Rectal smooth muscle tissue (tissue), 1 donor: ENCODE data around the gene CLDN22.

Experiments used
- H3K27ac ChIP-seq: one replicate; pipeline ENCODE4 v1.7.0; 2013; ENCODE audit warnings: low read depth, low read length, inconsistent platforms
- H3K27me3 ChIP-seq: one replicate; pipeline ENCODE4 v1.7.0; 2013; ENCODE audit warnings: low read length; ENCODE audit not compliant: control insufficient read depth, insufficient read depth
- H3K36me3 ChIP-seq: one replicate; pipeline ENCODE4 v1.7.0; 2013; ENCODE audit warnings: low read length; ENCODE audit not compliant: control insufficient read depth, insufficient read depth
- H3K4me1 ChIP-seq: one replicate; pipeline ENCODE4 v1.7.0; 2013; ENCODE audit warnings: low read length; ENCODE audit not compliant: control insufficient read depth, insufficient read depth
- H3K4me3 ChIP-seq: one replicate; pipeline ENCODE4 v1.7.0; 2013; ENCODE audit warnings: low read length
- H3K9ac ChIP-seq: one replicate; pipeline ENCODE4 v1.7.0; 2013; ENCODE audit warnings: low read length

The CLDN22 gene

DNA sequence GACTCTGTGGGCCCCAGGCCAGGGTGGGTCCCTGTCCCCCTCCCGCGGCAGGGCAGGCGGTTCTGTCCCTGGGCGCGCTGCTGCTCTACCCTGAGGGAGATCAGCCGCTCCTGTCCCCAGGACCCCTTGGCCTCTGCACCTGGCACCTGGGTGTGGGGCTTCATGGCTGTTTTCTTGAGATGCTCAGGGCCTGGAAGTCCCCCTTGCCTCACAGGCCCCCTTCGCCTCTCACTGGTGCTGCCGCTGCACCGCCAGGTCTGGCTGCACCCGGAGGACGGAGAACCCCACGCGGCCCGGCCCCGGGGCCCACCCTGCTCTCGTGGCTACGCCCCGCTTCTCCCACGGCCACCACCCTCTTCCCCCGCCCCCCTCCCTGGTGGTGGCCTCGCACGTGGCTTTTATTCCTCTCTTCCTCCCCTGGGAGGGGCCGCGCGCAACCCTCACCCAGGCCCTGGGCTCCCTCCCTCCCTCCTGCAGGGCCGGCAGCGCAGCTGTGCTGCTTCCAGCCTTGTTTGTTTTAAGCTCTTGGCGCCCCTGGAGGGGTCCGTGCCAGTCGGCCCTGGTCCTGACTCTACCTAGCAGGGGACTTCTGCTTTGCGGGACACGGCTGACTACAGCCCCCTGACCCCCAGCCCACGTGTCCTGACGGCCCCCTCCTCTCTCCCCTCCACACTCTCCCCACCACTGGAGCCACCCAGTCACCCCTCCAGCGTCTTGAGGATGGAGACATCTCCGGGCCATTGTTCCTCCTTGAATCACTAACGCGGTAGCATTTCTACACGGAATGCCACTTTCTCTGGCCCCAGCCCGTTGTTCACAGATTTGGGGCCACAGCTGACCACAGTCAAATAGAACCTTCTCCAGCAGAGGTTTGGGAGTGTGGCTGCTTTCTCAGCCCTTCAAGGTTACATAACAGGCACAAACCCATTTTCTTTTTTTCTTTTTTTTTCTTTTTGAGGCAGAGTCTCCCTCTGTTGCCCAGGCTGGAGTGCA, 22.8 kb upstream of the CLDN22 start:
- no peaks in the 10 kb centered on the region for H3K4me1 ChIP-seq
- H3K4me3 ChIP-seq = no peak overlapping the region
- no peak overlapping the region for H3K27ac ChIP-seq
- H3K9ac ChIP-seq = no peak overlapping the region
- H3K27me3 ChIP-seq = no peaks in the 10 kb centered on the region
- H3K36me3 ChIP-seq = no peaks in the 10 kb centered on the region

DNA sequence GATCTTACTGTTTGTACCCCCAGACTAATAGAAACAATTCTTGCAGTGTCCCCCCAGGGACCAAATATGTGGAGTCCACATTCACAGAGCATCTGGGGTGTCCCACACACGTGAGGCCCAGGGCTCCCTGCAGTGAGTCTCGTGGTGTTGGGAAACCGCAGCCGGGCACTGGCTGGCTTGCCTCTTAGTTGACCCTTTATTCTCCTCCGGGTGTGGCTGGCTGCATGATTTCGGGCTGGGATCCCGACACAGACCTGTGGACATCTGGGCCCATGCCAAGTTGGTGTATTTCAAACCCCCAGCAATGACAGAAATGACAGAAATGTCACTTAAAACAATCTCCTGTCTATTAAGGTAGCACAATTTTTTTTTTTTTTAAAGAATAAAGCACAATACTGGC, 17.8 kb upstream of the CLDN22 start:
- Histone ChIP-seq H3K9ac (no peak overlapping the region), H3K36me3 (no peaks in the 10 kb centered on the region), H3K4me1 (no peaks in the 10 kb centered on the region), H3K27ac (no peak overlapping the region), H3K27me3 (no peaks in the 10 kb centered on the region), H3K4me3 (no peak overlapping the region)

DNA sequence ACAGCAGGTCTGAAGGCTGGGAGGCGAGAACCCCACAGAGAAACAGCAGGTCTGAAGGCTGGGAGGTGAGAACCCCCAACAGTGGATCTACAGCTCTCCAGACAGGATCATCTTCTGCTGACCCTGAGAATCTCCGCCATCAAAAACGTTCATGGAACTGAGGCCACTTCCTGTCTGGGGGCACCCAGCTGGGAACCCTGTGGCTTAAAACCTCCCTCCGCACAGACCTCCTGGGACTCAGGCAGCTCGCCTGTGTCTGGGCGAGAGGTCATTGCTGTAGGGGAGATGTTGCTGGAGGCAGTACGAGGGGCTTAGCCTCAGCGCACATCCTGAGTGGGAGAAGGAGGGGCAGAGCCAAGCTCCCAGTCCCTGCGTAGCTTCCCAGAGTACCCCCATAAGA, 17.3 kb upstream of the CLDN22 start:
- Histone ChIP-seq H3K4me1 (no peaks in the 10 kb centered on the region), H3K4me3 (no peak overlapping the region), H3K27me3 (no peaks in the 10 kb centered on the region), H3K36me3 (no peaks in the 10 kb centered on the region), H3K9ac (no peak overlapping the region), H3K27ac (no peak overlapping the region)

DNA sequence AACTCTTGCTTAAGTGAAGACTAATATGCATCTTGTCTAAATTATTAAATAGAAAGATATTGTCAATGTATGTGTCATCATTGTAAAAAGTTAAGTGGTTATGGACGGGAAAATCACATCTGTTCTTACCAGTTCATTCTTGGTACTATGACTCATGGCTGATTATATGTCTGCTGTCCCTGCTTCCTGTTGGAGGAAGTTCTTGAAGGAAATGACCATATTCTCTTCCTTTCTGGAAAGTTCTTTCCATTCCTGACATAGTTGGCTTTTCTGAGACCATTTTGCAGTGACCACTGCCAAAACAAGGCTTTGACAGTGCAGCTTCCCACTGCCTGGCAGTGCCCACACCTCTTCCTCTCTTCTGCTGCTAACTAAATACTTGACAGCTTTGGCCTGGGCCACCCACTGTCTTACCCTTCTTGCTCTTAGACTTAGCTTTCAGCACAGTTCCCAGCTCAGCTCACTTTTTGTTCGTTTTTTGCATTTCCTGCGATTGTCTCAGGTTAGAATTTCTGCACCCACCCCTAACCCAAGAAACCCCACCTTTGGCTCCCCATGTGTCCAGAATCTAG, 15.4 kb upstream of the CLDN22 start:
- no peak overlapping the region for H3K27ac ChIP-seq
- H3K27me3 ChIP-seq = no peaks in the 10 kb centered on the region
- H3K36me3 ChIP-seq = no peaks in the 10 kb centered on the region
- H3K4me3 ChIP-seq = no peak overlapping the region
- H3K4me1 ChIP-seq = no peaks in the 10 kb centered on the region
- no peak overlapping the region for H3K9ac ChIP-seq

DNA sequence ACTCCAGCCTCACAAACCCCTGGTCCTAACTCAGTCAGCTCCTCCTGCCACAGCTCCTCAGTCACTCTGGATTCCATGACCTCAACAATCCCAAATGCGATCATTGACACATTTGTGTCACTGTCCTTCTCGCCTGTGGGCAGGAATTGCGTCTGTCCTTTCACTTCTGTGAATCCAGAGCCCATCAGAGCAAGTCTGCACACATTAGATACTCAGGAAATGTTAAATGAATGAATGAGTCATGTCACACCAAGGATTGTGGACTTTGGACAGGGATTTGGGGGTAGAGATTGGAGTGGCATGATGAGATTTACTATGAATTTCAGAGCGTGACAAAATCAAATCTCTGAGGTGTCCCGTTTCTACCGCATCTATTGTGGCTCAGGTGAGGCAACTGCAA, 13.9 kb upstream of the CLDN22 start:
- H3K4me1 ChIP-seq = no peaks in the 10 kb centered on the region
- no peak overlapping the region for H3K9ac ChIP-seq
- no peaks in the 10 kb centered on the region for H3K36me3 ChIP-seq
- H3K4me3 ChIP-seq = no peak overlapping the region
- H3K27me3 ChIP-seq = no peaks in the 10 kb centered on the region
- no peak overlapping the region for H3K27ac ChIP-seq

DNA sequence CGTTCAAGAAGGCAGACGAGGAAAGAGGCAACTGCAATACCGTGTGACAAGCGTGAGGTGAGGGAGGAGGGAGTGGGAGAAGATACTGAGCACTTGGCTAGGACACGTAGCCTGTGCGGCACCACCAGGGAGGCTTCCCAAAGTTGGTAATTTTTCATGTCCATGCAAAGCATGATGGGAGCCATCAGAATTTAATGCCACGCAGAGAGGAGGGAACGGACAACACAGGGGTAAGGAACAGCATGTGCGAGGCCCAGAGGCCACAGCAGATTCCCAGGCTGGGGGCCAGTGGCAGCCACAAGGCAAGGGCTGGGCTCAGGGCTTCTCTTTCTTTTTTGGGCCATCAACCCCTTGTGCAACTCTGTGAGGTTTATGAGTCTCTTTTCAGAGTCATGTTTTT, 13.1 kb upstream of the CLDN22 start:
- H3K27ac ChIP-seq = no peak overlapping the region
- H3K27me3 ChIP-seq = no peaks in the 10 kb centered on the region
- H3K9ac ChIP-seq = no peak overlapping the region
- no peaks in the 10 kb centered on the region for H3K4me1 ChIP-seq
- H3K4me3 ChIP-seq = no peak overlapping the region
- no peaks in the 10 kb centered on the region for H3K36me3 ChIP-seq

DNA sequence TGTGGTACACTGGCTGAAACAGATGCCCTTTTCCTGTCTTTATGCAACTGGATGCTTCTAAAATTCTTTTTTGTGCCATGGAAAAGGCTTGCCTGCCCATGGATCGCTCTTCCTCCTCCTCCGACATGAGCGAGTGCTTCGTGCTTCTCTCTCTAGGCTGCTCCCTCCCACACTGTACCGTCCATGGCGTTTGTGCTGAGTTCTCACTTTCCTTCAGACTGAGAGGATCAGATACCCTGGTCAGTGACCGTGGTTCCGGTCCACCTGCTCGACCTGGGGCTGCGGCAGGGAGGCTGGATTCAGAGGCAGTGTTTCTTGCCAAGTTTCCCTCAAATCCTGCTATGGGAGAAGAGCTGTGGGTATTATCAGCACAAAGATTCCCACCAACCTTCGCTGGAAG, 12.4 kb upstream of the CLDN22 start:
- Histone ChIP-seq H3K27ac (no peak overlapping the region), H3K9ac (no peak overlapping the region), H3K36me3 (no peaks in the 10 kb centered on the region), H3K4me3 (no peak overlapping the region), H3K27me3 (no peaks in the 10 kb centered on the region), H3K4me1 (no peaks in the 10 kb centered on the region)

DNA sequence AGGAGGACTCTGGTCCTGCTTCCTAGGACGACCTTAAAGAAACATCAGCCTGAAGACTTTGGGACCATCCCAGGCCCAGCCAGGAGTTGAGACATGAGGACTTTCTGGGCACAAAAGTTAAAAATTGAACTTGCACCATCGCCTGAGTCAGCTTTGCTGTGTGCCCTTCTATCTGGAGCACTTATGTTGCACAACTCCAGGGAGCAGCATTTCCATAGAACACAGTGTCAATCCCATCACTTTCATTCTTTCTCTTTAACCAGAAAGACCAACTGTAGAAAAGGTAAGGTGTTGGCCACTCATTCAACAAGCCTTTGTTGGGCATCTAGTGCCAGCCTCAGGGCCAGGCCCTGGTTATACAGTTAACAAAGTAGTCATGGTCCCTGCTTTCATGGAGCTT, 10.8 kb upstream of the CLDN22 start:
- no peak overlapping the region for H3K9ac ChIP-seq
- H3K27ac ChIP-seq = no peak overlapping the region
- no peaks in the 10 kb centered on the region for H3K4me1 ChIP-seq
- no peaks in the 10 kb centered on the region for H3K36me3 ChIP-seq
- H3K27me3 ChIP-seq = no peaks in the 10 kb centered on the region
- no peak overlapping the region for H3K4me3 ChIP-seq

DNA sequence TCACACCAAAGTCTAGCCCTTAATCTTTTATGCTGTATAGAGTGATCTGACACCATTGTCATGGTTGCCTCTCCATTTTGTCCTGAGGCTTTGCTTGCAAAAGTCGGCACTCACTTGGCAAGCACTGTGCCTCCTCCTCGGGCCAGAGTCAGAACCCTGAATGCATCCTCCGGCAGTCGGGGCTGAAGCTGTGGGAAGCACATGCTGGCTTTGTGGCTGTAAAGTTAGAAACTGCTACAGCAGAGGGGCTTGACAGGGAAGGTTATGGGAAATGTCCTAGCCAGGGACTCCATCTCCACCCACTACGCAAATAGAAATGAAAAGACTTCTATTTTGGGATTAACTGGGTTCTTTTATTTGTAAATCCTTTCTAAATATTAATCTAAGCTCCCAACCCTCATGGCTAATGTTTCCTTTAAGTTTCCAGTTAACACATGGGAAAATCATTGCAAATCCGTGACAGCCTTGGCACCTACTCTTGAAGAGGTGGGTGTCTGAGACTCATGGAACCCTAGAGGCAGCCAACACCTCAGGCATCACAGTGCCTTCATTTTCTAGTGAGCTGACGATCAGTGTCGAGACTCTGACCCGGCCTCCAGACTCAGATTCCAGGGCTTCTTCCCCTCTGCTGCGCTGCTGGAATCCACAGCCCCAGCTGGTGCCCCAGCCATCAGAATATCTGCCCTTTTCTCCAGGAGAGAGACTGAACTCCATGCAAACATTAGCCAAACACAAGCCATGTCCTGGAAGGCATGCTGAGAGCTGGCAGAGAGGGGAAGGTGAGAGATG, 10.1 kb upstream of the CLDN22 start:
- H3K9ac ChIP-seq = no peak overlapping the region
- H3K4me3 ChIP-seq = no peak overlapping the region
- no peaks in the 10 kb centered on the region for H3K36me3 ChIP-seq
- H3K27me3 ChIP-seq = no peaks in the 10 kb centered on the region
- no peak overlapping the region for H3K27ac ChIP-seq
- no peaks in the 10 kb centered on the region for H3K4me1 ChIP-seq

DNA sequence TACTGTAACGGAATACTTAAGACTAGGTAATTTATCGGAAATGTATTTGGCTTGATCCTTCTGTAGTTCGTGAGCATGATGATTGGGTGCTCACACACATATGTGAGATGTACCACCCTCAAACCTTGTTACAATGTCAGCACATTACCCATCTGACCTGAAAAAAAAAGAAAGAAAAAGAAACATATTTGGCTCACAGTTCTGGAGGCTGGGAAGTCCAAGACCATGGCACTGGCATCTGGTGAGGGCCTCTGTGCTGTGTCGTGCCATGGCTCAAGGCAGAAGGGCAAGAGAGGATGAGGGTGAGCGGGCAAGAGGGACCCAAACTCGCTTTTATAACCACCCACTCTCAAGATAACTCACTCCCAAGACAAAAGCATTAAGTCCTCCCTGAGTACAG, 9.2 kb upstream of the CLDN22 start:
- Histone ChIP-seq H3K27ac (no peak overlapping the region), H3K9ac (no peak overlapping the region), H3K4me1 (no peaks in the 10 kb centered on the region), H3K4me3 (no peak overlapping the region), H3K36me3 (no peaks in the 10 kb centered on the region), H3K27me3 (no peaks in the 10 kb centered on the region)

DNA sequence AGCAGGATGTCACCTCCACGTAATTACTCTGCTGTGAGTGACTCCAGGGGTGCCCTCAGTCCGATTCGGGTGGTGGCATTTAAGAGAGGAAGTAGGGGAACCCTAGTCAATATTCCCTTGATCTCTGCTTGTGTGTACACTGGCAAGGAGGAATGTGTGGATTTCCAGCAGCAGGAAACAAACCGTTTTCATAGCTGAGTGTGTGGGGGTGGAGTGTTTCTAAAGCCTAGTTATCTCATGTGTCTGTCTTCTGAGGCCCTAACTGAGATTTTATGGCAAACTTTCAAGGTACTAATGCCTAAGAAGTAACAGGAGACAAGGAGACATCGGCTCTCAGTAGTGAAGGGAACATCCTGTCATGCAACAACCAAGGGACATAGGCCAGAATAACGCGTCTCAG, 8.8 kb upstream of the CLDN22 start:
- Histone ChIP-seq H3K4me3 (no peak overlapping the region), H3K27ac (no peak overlapping the region), H3K9ac (no peak overlapping the region), H3K4me1 (no peaks in the 10 kb centered on the region), H3K36me3 (no peaks in the 10 kb centered on the region), H3K27me3 (no peaks in the 10 kb centered on the region)

DNA sequence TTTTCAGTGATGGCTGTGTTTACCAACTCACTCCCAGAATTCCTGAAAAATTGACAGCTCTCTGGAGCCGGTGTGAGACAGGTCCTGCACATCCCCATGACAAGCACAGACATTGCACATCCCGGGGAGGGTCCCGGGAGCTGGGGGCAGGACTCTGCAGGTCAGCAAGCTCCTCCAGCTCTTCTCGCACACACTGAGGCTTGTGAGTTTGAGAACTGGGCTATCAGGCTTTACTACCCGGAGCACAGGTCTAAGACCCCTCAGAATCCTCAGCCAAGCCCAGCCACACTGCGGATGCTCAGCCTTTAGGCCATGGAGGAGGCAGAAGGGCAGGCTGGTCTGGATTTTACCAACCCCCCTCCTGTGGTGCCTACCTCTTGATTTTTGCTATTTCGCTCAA, 7.8 kb upstream of the CLDN22 start:
- Histone ChIP-seq H3K27me3 (no peaks in the 10 kb centered on the region), H3K27ac (no peak overlapping the region), H3K4me1 (no peaks in the 10 kb centered on the region), H3K9ac (no peak overlapping the region), H3K4me3 (no peak overlapping the region), H3K36me3 (no peaks in the 10 kb centered on the region)
